HG03064 (cell line): Measurements from ENCODE around the gene NLRC5.
"Not testable (repeated sequence)": the region's sequence is repeated elsewhere in the genome, so short reads cannot be mapped to it uniquely, and the experiment has no call there.

Experiments used
- ATAC-seq: cut with Tn5 transposase; IDR thresholded peaks from one replicate; pipeline ENCODE4 v1.9.1; 2021; ENCODE audit warnings: low read depth; ENCODE audit not compliant: unreplicated experiment

NLRC5 gene

GRCh38 chr16:57093666-57094564 lies 104.6 kb downstream of the NLRC5 start:
- ATAC-seq = no peak

- no peak for ATAC-seq
These were observed 105.6 kb downstream of the NLRC5 start for GRCh38 chr16:57094911-57095310.

- no peak for ATAC-seq
These were observed 106.8 kb downstream of the NLRC5 start for GRCh38 chr16:57096192-57096591.

DNA sequence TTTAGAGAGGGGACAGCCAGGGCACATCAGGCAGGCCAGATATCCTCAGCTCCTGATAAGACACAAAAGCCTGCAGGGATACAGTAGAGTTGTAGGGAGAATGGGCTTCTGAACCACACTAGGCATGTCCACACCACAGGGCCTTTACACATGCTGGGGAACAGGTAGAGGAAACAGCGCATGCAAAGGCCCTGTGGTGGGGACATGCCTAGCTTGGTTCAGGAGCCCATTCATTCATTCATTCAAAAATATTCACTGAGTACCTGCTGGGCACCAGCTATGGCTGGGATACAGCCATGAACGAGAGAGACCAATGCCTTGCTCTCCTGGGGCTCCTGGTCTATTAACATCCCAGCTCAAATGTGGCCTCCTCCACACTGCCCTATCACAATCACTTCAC lies 107.4 kb downstream of the NLRC5 start:
- no peak for ATAC-seq

GRCh38 chr16:57098188-57098841 lies 109.0 kb downstream of the NLRC5 start:
- ATAC-seq = no peak

DNA sequence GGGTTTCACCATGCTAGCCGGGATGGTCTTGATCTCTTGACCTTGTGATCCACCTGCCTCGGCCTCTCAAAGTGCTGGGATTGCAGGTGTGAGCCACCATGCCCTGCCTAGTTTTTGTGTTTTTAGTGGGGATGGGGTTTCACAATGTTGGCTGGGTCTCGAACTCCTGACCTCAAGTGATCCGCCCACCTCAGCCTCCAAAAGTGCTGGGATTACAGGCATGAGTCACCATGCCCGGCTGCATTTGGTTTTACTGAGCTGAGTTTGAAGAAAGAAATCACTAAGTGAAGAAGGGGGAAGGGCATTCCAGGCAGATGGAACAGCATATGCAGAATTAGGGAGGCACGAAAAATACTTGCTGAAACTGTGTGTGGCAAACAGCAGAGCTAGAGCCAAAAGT lies 110.6 kb downstream of the NLRC5 start:
- ATAC-seq = not testable (repeated sequence)

DNA sequence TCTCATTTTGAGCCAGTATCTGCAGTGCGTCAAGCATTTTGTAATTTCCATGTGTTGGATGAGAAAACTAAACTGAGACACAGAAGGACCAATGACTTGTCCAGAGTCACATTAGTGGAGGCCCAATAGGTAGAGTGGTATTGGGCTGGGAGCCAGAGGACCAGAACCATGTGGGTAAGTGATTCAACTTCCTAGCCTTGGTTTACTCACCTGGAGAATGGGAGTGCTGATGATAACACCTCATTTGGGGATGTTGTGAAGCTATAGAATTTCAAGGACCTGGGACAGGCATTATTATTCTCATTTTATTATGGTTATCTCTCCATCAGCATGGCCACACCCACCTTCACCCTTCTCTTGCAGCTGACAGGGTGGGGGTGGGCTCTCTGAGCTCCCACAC lies 111.1 kb downstream of the NLRC5 start:
- no peak for ATAC-seq

- ATAC-seq = no peak
These were observed 113.8 kb downstream of the NLRC5 start for GRCh38 chr16:57102888-57103851.

- ATAC-seq = no peak
These were observed 115.3 kb downstream of the NLRC5 start for GRCh38 chr16:57104706-57105105.

DNA sequence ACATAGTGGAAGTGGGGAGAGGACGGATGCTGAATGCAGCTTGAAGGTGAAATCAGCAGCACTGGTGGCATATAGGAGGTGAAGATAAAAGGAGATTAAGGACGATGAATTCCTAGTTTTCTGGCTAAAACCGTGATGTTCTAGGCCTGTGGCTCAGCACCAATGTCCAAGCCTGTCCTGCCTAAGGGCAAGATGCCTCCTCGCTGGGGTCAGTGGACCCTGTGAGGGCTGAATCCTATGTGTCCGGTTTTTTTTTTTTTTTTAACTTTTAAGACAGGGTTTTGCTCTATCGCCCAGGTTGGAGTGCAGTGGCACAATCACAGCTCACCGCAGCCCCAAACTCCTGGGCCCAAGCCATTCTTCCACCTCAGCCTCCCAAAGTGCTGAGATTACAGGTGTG lies 115.8 kb downstream of the NLRC5 start:
- no peak for ATAC-seq

DNA sequence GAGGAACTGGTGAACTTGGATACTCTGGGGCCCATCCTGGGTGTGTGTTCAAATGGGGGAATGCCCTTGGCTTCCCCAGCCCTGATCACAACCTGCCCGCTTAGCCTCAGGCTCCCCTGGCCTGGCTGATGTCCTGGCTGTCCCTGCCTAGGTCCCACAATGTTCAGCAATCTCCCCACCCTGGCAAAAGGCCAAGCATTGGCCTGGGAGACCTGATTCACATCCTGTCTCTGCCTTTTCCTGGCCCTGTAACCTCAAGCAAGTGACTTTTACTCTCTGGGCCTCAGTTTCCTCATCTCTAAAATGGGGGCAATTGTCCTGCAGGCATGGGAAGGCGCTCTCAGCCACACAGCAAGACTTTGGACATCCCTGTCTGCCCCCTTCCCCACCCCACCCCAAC lies 117.4 kb downstream of the NLRC5 start:
- no peak for ATAC-seq

- no peak for ATAC-seq
These were observed 118.1 kb downstream of the NLRC5 start for GRCh38 chr16:57107321-57107922.

- ATAC-seq = no peak
These were observed 119.1 kb downstream of the NLRC5 start for GRCh38 chr16:57108432-57108831.

- ATAC-seq = not testable (repeated sequence)
These were observed 120.1 kb downstream of the NLRC5 start for GRCh38 chr16:57109259-57110105.

DNA sequence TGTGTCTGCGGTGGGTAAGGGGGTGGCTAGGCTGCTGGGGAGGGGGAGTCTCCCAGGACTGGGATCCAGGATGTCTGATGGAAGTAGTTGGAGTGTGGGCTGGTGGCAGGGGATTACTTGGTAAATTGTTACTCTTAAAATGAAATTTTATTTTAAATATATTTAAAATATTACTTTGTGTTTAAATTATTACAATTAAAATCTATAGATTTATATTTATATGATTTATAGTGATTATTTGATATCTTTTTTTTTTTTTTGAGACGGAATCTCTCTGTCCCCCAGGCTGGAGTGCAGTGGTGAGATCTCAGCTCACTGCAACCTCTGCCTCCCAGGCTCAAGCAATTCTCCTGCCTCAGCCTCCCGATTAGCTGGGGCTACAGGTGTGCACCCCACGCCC lies 121.6 kb downstream of the NLRC5 start:
- no peak for ATAC-seq

- ATAC-seq = no peak
These were observed 122.1 kb downstream of the NLRC5 start for GRCh38 chr16:57111420-57111819.

DNA sequence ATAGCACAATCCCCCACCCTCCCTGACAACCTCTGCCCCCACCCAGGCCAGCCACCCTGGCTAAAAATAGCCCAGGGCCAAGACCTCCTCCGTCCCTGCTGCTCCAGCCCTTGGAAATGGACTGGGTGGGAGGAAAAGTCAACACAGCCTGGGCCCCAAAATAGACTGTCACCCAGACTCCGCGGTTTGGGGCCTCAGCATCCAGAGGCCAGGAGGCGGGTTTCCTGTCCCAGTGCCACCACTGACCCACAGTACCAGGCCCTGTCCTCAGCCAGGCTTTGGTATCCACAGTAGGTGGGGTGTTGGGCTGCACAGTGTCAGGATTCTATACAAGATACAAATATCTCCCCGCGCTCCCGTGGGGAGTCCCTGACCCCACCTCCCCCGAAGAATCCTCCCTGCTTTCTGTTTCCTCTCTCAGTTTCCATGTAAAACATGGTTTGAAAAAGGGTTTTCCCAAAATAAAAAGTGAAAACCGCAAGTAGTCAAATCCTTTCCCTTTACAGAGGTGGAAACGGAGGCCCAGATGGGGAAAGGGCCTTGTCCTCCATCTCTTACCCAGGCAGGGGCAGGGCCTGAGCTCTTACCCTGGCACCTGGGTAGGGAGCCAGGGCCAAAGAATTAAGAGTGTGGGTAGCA lies 123.2 kb downstream of the NLRC5 start:
- no peak for ATAC-seq

- no peak for ATAC-seq
These were observed 123.7 kb downstream of the NLRC5 start for GRCh38 chr16:57113042-57113453.

DNA sequence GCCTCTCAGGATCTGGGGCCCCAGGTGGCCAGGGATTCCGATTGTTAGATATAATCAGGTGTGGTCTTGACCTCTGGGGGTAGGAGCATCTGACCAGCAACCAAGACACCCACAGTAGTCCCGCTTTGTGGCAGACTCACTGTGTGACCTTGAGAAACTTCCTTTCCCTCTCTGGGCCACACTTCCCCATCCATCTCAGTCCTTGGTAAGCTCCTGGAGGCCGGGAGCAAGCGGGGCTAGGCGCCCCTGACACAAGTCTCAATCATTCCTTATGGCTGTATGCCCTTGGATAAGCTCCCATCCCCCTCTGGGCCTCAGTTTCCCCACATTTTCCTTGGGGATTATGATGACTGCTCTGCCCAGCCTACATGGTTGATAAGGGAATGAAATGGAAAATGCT lies 124.3 kb downstream of the NLRC5 start:
- ATAC-seq = no peak
